Hepatocyte (in vitro differentiated cells): Measurements from ENCODE around the gene FAM83F. TPM values are rescaled to one million over a fixed set of nuclear protein-coding genes. Genes with fewer than 3 reads are reported as not detected.

Experiments used
- DNase-seq: peaks from one replicate; pipeline ENCODE4 v3.0.0-alpha.2; 2016; ENCODE audit warnings: low spot score
- H2AFZ ChIP-seq: fragments of 200-600 bp; sonication (generic); 2 replicates; pipeline ENCODE4 v1.6.0; 2016; ENCODE audit warnings: antibody characterized with exemption, mild to moderate bottlenecking
- H3K27ac ChIP-seq: fragments of 200-600 bp; sonication (generic); 2 replicates; pipeline ENCODE4 v1.5.1; 2016; ENCODE audit warnings: mild to moderate bottlenecking
- H3K27me3 ChIP-seq: fragments of 200-600 bp; sonication (generic); 2 replicates; pipeline ENCODE4 v1.6.1; 2016
- H3K36me3 ChIP-seq: fragments of 200-600 bp; sonication (generic); replicated peaks from 2 replicates; pipeline ENCODE4 v1.5.1; 2016; ENCODE audit warnings: low read depth; ENCODE audit not compliant: insufficient read depth
- H3K4me1 ChIP-seq: fragments of 200-600 bp; sonication (generic); 2 replicates; pipeline ENCODE4 v1.5.1; 2016; ENCODE audit warnings: mild to moderate bottlenecking, moderate library complexity; ENCODE audit not compliant: insufficient read depth
- H3K4me2 ChIP-seq: fragments of 200-600 bp; sonication (generic); 2 replicates; pipeline ENCODE4 v1.6.0; 2016
- H3K4me3 ChIP-seq: fragments of 200-600 bp; sonication (generic); 2 replicates; pipeline ENCODE4 v1.5.1; 2016; ENCODE audit warnings: mild to moderate bottlenecking
- H3K79me2 ChIP-seq: fragments of 200-600 bp; sonication (generic); 2 replicates; pipeline ENCODE4 v1.6.0; 2017; ENCODE audit warnings: mild to moderate bottlenecking
- H3K9me2 ChIP-seq: fragments of 200-600 bp; sonication (generic); replicated peaks from 2 replicates; pipeline ENCODE4 v1.6.0; 2017; ENCODE audit warnings: mild to moderate bottlenecking; ENCODE audit not compliant: insufficient read depth
- H3K9me3 ChIP-seq: fragments of 200-600 bp; sonication (generic); 2 replicates; pipeline ENCODE4 v1.5.1; 2016; ENCODE audit warnings: low read depth, mild to moderate bottlenecking
- H4K20me1 ChIP-seq: fragments of 200-600 bp; sonication (generic); 2 replicates; pipeline ENCODE4 v1.6.0; 2016; ENCODE audit warnings: mild to moderate bottlenecking; ENCODE audit not compliant: insufficient read depth, poor library complexity, severe bottlenecking
- CTCF ChIP-seq: fragments of 200-600 bp; sonication (generic); IDR thresholded peaks from 2 replicates; pipeline ENCODE4 v1.5.1; 2016; ENCODE audit warnings: antibody characterized with exemption, mild to moderate bottlenecking; ENCODE audit not compliant: poor library complexity
- EZH2 ChIP-seq: fragments of 200-600 bp; sonication (generic); IDR thresholded peaks from 2 replicates; pipeline ENCODE4 v1.6.1; 2016; ENCODE audit warnings: antibody characterized with exemption, mild to moderate bottlenecking, borderline replicate concordance
- EZH2phosphoT487 ChIP-seq: fragments of 200-600 bp; sonication (generic); IDR thresholded peaks from one replicate; pipeline ENCODE4 v1.6.1; 2018; ENCODE audit warnings: antibody characterized with exemption, mild to moderate bottlenecking, low read depth, moderate library complexity; ENCODE audit not compliant: unreplicated experiment, severe bottlenecking
- WGBS: methylation state at CpG from one replicate; pipeline ENCODE4 v1.1.6; 2016; ENCODE audit warnings: low lambda C conversion rate; ENCODE audit errors: missing lambda C conversion rate; 5-methylcytosine and 5-hydroxymethylcytosine counted together
- polyA plus RNA-seq: library from polyadenylated mRNA; unstranded; fragments of >200 nt; fragmentation: Nextera tagmentation; extraction: Ambion mirVana; gene quantifications from 2 replicates; pipeline ENCODE4 v1.2.1, GENCODE V29; 2016
- total RNA-seq: library from RNA; depleted of rRNA; stranded (reverse); fragments of >200 nt; gene quantifications from 2 replicates; pipeline ENCODE4 v1.2.3, GENCODE V29; 2014

The FAM83F gene
- total and polyA plus RNA-seq, 2 experiments from 2014 or later = 10.8 to 12.8 TPM

- Histone ChIP-seq H4K20me1 (peaks cover 5% of the 10 kb centered on the region), H3K4me2 (no peak overlapping the region), H3K79me2 (peaks cover 47% of the 10 kb centered on the region), H3K4me3 (no peak overlapping the region), H3K36me3 (no peaks in the 10 kb centered on the region), H3K9me3 (no peaks in the 10 kb centered on the region), H3K4me1 (no peaks in the 10 kb centered on the region), H3K27me3 (no peaks in the 10 kb centered on the region), H3K27ac (no peak overlapping the region), H3K9me2 (no peaks in the 10 kb centered on the region), H2AFZ (no peak overlapping the region)
- 100% methylated on average over 1 of the region's 1 CpG for WGBS
- no peak for TF ChIP-seq EZH2
- TF ChIP-seq EZH2phosphoT487 = no peak
- TF ChIP-seq CTCF = no peak
- no peak for DNase-seq
Observed at GRCh38 chr22:40088818-40089217, 94.1 kb downstream of the FAM83F start.

Other genes with a start within 250 kb of the FAM83F start
- gene ENTHD1, start 101.2 kb upstream of the FAM83F start, total RNA-seq = not detected in 2 replicates
- gene ENTHD1, start 101.2 kb upstream of the FAM83F start, polyA plus RNA-seq = not detected in 2 replicates
- 0.12 TPM in 1 of 2 replicates, not detected in the other for gene GRAP2, start 93.9 kb upstream of the FAM83F start, total RNA-seq
- gene GRAP2, start 93.9 kb upstream of the FAM83F start, polyA plus RNA-seq = 0.51 TPM in 1 of 2 replicates, not detected in the other
- not detected in 2 replicates for gene TMA7B, start 34.6 kb upstream of the FAM83F start, total RNA-seq
- gene TMA7B, start 34.6 kb upstream of the FAM83F start, polyA plus RNA-seq = not detected in 2 replicates
- gene TNRC6B, start 183.0 kb downstream of the FAM83F start, total RNA-seq = 25.8 TPM in 2 replicates
- gene TNRC6B, start 183.0 kb downstream of the FAM83F start, polyA plus RNA-seq = 23.7 and 30.8 TPM in 2 replicates